Right lobe of liver (tissue), 4 donors: ENCODE data around the gene DNAJC15.
"Not testable (repeated sequence)": the region's sequence is repeated elsewhere in the genome, so short reads cannot be mapped to it uniquely, and the experiment has no call there.

ENCODE experiments used
- POLR2A ChIP-seq: fragments of 450-650 bp; IDR thresholded peaks from one replicate; pipeline ENCODE4 v1.6.1; 2017; ENCODE audit warnings: antibody characterized with exemption, mild to moderate bottlenecking
- TF ChIP-seq, protein P1 (sequence below), 4 donors: fragments of 200-600 bp in 3 of 4; fragments of 450-650 bp in 1 of 4; IDR thresholded peaks; one replicate each; pipeline versions ENCODE4 v1.5.1 to v1.8.0; 2016 to 2022; ENCODE audit warnings: antibody characterized with exemption in 4 of 4, mild to moderate bottlenecking in 2 of 4
- donor health status: DM: no; HTN: no; CAD: no.
- donor health status: DM: no; HTN: no; CAD: no.
- donor health status: DM: no; HTN: yes; CAD: no.

DNA sequence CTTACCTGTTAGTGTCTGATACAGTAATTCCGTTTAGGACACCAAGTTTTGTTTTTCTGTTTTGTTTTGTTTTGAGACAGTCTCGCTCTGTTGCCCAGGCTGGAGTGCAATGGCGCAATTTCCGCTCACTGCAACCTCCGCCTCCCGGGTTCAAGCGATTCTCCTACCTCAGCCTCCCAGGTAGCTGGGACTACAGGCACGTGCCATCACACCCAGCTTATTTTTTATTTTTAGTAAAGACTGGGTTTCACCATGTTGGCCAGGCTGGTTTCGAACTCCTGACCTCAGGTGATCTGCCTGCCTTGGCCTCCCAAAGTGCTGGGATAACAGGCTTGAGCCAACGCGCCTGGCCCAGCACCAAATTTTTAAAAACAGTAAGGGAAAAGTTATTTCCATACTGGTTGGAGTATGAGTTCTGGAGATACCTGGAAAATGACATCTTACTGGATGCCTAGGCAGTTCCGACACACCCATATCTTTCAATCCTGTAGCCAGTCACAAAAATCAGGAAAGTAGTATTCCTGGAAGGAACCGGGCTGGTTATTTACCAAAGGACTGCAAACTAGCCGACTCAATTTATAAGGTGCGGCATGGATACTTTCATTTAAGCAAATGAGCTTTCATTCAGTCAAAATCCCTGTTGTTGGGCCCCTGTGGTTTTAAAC, 32.0 kb upstream of the DNAJC15 start:
- TF ChIP-seq, protein P1, sequence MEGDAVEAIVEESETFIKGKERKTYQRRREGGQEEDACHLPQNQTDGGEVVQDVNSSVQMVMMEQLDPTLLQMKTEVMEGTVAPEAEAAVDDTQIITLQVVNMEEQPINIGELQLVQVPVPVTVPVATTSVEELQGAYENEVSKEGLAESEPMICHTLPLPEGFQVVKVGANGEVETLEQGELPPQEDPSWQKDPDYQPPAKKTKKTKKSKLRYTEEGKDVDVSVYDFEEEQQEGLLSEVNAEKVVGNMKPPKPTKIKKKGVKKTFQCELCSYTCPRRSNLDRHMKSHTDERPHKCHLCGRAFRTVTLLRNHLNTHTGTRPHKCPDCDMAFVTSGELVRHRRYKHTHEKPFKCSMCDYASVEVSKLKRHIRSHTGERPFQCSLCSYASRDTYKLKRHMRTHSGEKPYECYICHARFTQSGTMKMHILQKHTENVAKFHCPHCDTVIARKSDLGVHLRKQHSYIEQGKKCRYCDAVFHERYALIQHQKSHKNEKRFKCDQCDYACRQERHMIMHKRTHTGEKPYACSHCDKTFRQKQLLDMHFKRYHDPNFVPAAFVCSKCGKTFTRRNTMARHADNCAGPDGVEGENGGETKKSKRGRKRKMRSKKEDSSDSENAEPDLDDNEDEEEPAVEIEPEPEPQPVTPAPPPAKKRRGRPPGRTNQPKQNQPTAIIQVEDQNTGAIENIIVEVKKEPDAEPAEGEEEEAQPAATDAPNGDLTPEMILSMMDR (IDR thresholded peaks at IDR 0.05) = not testable (repeated sequence)
- TF ChIP-seq POLR2A = not testable (repeated sequence)
